ENCODE results near the gene EML4. TPM values are rescaled to one million over a fixed set of nuclear protein-coding genes. Genes with fewer than 3 reads are reported as not detected.

EML4 gene
- total RNA-seq, 3 donors from 2014 or later = 19.4 to 68.5 (median 36.7) TPM

DNA sequence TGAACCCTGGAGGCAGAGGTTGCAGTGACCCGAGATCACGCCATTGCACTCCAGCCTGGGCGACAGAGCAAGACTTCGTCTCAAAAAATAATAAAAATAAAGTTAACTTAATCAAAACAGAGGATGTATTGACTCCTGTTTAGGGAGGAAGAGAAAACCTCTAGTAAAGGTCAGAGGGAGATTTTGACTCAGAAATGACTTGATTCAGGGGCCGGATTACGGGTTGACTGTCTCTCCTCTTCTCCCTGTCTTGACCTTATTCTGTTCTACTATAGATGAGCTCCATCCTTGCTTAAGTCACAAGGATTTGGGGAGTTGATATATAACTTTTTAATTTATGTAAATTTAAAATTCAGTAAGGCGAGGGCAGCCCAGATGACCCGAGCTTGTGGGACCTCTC lies 120.9 kb downstream of the EML4 start:
- no peaks in the 10 kb centered on the region for H3K36me3 ChIP-seq

DNA sequence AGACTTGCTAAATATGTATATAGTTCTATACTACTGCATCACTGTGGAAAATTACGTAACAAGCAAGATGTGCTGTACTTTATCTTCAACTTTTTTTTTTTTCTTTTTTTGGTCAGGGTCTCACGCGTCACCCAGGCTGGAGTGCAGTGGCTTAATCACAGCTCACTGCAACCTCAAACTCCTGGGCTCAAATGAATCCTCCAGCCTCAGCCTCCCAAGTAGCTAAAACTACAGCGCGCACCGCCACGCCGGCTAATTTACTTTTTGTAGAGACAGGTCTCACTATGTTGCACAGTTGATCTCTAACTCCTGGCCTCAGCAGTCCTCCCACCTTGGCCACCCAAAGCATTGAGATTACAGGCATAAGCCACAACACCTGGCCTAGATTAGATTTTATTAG lies 123.9 kb downstream of the EML4 start:
- TF ChIP-seq POLR2AphosphoS5 (IDR thresholded peaks at IDR 0.05) (no peak), POLR2A (IDR thresholded peaks at IDR 0.05) (no peak), CTCF (IDR thresholded peaks at IDR 0.05) (no peak)
- H3K27ac ChIP-seq = no peak overlapping the region
- DNase-seq (ENCODE audit: low spot score in 2 of 2) = no peak
- no peaks in the 10 kb centered on the region for H3K36me3 ChIP-seq
- no peaks in the 10 kb centered on the region for H3K27me3 ChIP-seq
- H3K4me3 ChIP-seq = no peak overlapping the region
- intact Hi-C loops (cut with DNase I; ENCODE audit: low total_unique reads) = no loop called here
- H3K4me1 ChIP-seq = no peaks in the 10 kb centered on the region
- no peaks in the 10 kb centered on the region for H3K9me3 ChIP-seq

More for the DNA sequence above, 120.9 kb downstream of the EML4 start:
- Histone ChIP-seq H3K27ac (no peak overlapping the region), H3K27me3 (no peaks in the 10 kb centered on the region), H3K4me1 (no peaks in the 10 kb centered on the region), H3K4me3 (no peak overlapping the region), H3K9me3 (no peaks in the 10 kb centered on the region)
- TF ChIP-seq CTCF (IDR thresholded peaks at IDR 0.05) (no peak), POLR2A (IDR thresholded peaks at IDR 0.05) (no peak), POLR2AphosphoS5 (IDR thresholded peaks at IDR 0.05) (no peak)
- no peak for DNase-seq (ENCODE audit: low spot score in 2 of 2)
- intact Hi-C loops (cut with DNase I; ENCODE audit: low total_unique reads) = no loop called here

DNA sequence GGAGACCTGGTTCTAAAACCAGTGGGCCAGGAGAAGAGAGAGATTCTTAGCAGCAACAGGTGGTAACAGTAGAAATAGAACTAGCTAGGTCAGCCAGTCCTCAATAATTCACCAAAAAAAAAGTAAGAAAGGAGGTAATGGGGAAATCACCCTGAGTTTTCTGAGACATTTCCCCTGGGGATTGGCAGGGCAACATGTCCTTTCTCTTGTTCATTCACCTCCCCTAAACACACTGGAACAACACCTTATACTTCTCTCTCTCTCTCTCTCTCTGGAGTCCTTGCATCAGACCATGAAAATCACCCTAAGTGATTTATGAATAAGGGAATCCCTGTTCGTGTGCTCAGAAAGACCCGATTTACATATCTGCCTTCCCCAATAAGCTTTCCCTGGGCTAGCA lies 127.1 kb downstream of the EML4 start:
- Histone ChIP-seq H3K4me1 (no peaks in the 10 kb centered on the region), H3K27ac (no peak overlapping the region), H3K27me3 (no peaks in the 10 kb centered on the region), H3K36me3 (no peaks in the 10 kb centered on the region), H3K9me3 (no peaks in the 10 kb centered on the region), H3K4me3 (no peak overlapping the region)
- no peak for TF ChIP-seq POLR2AphosphoS5 (IDR thresholded peaks at IDR 0.05)
- TF ChIP-seq POLR2A (IDR thresholded peaks at IDR 0.05) = no peak
- no peak for TF ChIP-seq CTCF (IDR thresholded peaks at IDR 0.05)
- intact Hi-C loops (cut with DNase I; ENCODE audit: low total_unique reads) = no loop called here
- DNase-seq (ENCODE audit: low spot score in 2 of 2) = no peak

DNA sequence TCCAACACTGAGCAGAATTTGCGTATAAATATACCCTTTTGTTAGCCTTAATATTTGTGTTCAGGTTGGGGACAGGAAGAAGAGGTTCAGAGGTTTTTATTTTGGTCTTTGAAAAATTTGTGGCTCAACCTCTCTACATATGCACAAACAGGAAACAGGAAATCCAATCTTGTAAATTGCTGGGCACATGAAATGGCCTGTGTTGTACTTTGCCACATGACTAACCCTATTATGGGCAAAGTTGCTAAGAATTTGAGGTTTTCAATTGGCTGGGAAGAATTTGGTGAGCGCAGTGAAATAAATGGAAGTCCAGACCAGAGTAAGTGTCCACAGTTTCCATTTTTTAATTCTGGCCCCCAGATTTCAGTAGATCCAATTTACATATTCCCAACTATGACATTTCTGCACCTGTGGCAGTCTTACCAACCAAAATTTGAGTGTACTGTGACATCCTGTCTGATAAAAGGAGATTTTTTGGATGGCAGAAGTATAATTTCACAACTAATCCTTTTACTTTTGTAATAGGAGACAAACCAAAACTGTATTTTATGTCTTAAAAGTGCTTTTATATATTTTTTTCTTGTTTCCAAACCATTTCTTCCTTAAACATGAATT lies 128.3 kb downstream of the EML4 start:
- DNase-seq (ENCODE audit: low spot score in 2 of 2) = no peak
- TF ChIP-seq CTCF (IDR thresholded peaks at IDR 0.05) = no peak
- no peak for TF ChIP-seq POLR2AphosphoS5 (IDR thresholded peaks at IDR 0.05)
- TF ChIP-seq POLR2A (IDR thresholded peaks at IDR 0.05) = no peak
- Histone ChIP-seq H3K27ac (no peak overlapping the region), H3K4me1 (no peaks in the 10 kb centered on the region), H3K36me3 (no peaks in the 10 kb centered on the region), H3K4me3 (no peak overlapping the region), H3K9me3 (no peaks in the 10 kb centered on the region), H3K27me3 (no peaks in the 10 kb centered on the region)
- intact Hi-C loops (cut with DNase I; ENCODE audit: low total_unique reads) = no loop called here

GRCh38 chr2:42298132-42298531 lies 129.0 kb downstream of the EML4 start:
- Histone ChIP-seq H3K27me3 (no peaks in the 10 kb centered on the region), H3K36me3 (no peaks in the 10 kb centered on the region), H3K9me3 (no peaks in the 10 kb centered on the region), H3K27ac (no peak overlapping the region), H3K4me3 (no peak overlapping the region), H3K4me1 (no peaks in the 10 kb centered on the region)
- TF ChIP-seq POLR2A (IDR thresholded peaks at IDR 0.05) = no peak
- no peak for TF ChIP-seq POLR2AphosphoS5 (IDR thresholded peaks at IDR 0.05)
- TF ChIP-seq CTCF (IDR thresholded peaks at IDR 0.05) = no peak
- intact Hi-C loops (cut with DNase I; ENCODE audit: low total_unique reads) = no loop called here
- DNase-seq (ENCODE audit: low spot score in 2 of 2) = no peak
